NCI-H2227 treated with DMSO at 0.1 percent for 48 hours (cell line): ENCODE measurements around the gene SYNE2.
"Not testable (repeated sequence)": the region's sequence is repeated elsewhere in the genome, so short reads cannot be mapped to it uniquely, and the experiment has no call there.

Experiments used
- DNase-seq: peaks from one replicate; lab custom pipeline; 2025; lab: John Stamatoyannopoulos, UW

Gene SYNE2

GRCh38 chr14:64012720-64013119 is 159.9 kb downstream of the SYNE2 start:
- no peak for DNase-seq

GRCh38 chr14:64025479-64025878 is 172.7 kb downstream of the SYNE2 start:
- DNase-seq: no peak

GRCh38 chr14:64026600-64026999 is 173.8 kb downstream of the SYNE2 start:
- no peak for DNase-seq

- DNase-seq: no peak
Measured at GRCh38 chr14:64035143-64035542, 182.3 kb downstream of the SYNE2 start.

DNA sequence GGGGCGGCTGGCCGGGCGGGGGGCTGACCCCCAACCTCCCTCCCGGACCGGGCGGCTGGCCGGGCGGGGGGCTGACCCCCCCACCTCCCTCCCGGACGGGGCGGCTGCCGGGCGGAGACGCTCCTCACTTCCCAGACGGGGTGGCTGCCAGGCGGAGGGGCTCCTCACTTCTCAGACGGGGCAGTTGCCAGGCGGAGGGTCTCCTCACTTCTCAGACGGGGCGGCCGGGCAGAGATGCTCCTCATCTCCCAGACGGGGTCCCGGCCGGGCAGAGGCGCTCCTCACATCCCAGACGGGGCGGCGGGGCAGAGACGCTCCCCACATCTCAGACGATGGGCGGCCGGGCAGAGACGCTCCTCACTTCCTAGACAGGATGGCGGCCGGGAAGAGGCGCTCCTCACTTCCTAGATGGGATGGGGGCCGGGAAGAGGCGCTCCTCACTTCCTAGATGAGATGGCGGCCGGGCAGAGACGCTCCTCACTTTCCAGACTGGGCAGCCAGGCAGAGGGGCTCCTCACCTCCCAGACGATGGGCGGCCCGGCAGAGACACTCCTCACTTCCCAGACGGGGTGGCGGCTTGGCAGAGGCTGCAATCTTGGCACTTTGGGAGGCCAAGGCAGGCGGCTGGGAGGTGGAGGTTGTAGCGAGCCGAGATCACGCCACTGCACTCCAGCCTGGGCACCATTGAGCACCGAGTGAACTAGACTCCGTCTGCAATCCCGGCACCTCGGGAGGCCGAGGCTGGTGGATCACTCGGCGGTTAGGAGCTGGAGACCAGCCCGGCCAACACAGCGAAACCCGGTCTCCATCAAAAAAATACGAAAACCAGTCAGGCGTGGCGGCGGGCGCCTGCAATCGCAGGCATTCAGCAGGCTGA is 185.3 kb downstream of the SYNE2 start:
- not testable (repeated sequence) for DNase-seq

DNA sequence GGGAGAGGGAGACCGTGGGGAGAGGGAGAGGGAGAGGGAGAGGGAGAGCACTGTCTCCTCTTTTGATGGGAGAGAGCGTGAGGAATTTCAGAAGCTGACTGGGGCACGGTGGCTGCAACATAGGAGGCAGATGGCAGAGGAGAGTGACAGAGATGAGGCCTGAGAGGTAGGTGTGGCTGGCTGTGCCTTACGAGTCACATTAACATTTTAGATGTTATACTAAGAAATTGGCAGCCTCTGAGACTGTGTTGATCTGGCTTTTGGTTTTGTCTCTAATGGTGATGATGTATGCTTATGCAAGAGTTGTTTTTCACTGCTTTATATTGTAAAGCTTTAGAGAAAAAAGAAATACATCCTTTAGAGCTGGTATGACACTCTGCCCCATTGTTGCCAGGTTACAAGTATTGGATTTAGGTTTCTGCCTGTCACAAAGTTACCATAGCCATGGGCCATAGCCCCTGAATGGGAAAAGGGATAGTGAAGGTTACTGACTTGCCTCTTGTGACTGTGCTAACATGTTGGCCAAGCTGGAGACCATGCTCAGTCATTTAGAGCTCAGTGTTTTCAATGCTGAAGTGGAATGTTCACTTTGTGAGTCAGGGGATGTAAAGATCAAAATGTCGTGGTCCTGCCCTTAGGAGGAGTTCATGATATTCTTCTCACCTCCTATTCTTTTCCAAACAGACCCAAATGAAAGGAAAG is 186.2 kb downstream of the SYNE2 start:
- DNase-seq: no peak

- DNase-seq: no peak
Measured at GRCh38 chr14:64040044-64040443, 187.2 kb downstream of the SYNE2 start.

GRCh38 chr14:64043296-64043695 is 190.5 kb downstream of the SYNE2 start:
- DNase-seq: not testable (repeated sequence)

GRCh38 chr14:64045091-64045490 is 192.3 kb downstream of the SYNE2 start:
- no peak for DNase-seq

DNA sequence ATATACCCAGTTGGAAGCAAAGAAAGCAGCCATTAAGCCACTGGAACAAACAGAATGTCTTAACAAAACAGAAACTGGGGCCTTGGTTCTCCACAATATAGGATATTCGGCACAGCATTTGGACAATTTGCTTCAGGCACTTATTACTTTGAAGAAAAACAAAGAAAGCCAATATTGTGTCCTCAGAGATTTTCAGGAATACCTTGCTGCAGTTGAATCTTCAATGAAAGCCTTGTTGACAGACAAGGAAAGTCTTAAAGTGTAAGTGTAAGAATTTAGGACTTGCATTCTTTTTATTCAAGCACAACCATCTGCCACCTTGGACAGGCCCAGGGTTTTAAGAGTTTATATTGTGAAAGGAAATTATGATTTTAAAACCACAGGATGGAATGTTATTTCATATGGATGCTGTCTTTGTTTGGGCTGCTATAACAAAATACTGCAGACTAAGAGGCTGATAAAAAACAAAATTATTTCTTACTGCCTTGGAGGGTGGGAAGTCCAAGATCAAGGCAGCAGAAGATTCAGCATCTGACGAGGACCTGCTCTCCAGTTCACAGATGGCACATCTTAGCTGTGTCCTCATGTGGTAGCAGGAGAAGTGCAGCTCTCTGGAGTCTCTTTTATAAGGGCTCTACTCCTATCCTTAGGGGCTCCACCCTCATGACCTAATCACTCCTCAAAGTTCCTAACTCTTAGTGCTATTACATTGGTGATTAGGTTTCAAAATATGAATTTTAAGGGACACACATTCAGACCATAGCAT is 197.0 kb downstream of the SYNE2 start:
- DNase-seq: no peak

DNA sequence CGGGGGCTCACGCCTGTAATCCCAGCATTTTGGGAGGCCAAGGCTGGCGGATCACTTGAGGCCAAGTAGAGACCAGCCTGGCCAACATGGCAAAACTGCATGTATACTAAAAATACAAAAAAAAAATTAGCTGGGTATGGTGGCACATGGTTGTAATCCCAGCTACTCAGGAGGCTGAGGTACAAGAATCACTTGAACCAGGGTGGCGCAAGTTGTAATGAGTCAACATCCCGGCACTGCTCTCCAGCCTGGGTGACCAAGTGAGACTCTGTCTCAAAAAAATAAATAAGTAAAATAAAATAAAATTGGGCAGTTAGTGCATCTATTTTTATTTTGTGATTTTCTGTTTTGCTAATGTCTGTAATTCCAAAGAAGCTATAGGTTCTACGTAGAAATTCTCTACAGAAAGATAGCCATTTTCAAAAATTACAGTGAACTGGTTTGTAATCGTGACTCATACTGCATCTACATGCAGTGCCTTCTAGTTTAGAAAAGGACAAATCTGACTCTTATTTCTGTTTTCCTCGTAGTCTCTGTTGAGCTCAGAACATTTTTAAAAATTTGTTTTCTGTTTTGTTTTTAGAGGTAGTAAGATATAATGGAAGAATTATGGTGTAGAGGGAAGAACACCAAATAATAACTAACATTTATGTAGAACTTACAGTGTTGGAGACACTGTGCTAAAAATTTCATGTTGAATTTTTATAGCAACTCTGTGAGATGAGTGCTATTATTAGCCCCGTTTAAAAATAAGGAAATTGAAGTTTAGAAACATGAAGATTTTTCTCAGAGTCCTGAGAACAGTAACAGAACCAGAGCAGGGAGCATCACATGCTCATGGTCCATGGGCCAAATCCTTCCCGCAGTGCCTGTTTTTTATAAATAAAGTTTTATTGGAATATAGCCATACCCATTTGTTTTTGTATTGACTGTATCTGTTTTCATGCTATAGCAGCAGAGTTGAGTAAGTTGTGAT is 201.2 kb downstream of the SYNE2 start:
- DNase-seq: no peak

DNA sequence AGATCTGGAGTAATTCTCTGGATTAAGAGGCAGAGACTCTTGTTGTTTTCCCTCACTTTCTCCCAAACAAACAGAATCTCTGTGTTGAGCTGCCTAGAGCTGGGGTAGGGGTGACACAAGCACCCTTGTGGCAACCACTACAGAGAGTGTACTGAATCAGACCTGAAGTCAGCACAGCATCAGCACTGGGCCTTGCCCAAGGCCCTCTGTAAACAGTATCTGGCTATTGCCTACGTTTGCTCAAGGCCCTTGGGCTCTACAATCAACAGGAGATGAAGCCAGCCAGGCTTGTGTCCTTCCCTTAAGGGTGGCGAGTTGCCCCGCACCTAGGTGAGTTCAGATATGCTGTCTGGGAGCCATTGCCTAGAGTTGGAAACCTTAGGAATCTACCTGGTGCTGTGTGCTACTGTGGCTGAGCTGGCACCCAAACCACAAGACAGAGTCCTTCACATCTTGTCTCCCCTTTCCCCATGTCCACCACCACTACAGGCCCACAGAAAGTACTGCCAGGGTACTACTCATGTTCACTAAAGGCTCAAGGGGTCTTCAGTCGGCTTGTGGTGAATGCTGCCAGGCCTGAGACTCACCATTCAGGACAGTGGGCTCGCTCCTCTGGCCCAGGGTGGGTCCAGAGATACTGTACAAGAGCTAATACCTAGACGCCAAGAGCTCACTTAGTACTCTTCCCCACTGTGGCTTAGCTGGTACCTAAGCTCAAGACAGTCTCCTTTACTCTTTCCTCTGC is 206.8 kb downstream of the SYNE2 start:
- no peak for DNase-seq

- DNase-seq: no peak
Measured at GRCh38 chr14:64060199-64060545, 207.4 kb downstream of the SYNE2 start.

DNA sequence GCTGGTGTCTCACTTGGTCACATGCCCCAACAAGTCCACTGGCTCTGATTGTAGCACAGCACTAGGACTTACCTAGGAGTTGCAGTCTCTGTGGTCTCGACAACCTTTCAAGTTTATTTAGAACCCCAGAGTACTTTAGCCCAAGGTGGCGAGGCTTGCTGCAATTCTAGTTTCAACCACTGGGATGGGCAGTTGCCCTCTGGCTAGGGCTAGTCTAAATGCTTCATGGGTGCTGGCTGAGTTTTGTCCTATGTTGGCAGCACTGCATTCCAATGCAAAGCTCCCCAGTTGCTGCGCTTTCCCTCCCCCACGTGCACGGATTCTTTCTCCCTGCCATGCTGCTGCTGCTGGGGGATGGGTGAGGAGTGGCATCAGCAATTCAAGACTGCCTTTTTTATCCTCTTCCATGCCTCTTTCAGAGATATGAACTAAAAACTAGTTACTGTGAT is 207.9 kb downstream of the SYNE2 start:
- no peak for DNase-seq

GRCh38 chr14:64061115-64061514 is 208.3 kb downstream of the SYNE2 start:
- DNase-seq: no peak

GRCh38 chr14:64061706-64062105 is 208.9 kb downstream of the SYNE2 start:
- no peak for DNase-seq

GRCh38 chr14:64062381-64063115 is 209.7 kb downstream of the SYNE2 start:
- DNase-seq: peak; percentile 1

- DNase-seq: no peak
Measured at GRCh38 chr14:64064447-64064846, 211.6 kb downstream of the SYNE2 start.

DNA sequence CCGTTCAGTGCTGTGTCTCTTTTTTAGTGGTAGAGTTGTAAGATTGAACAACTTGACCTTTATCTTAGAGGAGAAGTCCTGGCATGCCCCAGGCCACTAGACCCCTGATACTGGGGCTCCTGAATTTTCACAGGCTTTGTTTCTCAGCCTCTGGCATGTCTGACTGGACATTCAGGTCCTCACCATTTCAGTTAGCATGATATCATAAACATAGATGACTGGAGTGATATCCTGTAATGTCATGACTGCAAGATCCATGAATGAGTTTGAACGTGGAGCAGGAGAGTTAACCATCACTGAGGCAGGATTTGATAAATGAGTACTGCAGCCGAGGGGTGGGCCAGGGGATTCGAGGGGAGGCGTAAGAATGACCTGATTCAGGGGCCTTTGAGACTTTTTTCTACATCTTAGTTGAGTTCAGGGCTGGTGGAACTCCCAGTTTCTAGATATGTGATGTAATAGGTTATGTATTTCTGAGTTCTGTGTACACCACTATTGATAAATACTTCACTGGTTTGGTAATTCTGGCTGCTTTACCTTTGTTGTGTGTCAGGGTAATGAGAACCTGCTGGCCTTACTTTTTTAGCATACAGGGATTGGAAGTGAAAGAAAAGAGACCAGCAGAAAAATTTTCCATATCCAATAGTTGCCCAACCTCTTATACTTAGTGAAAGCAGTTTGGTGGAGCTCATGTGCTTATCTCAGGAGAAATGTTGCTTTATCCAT is 217.0 kb downstream of the SYNE2 start:
- DNase-seq: no peak
